Liver (tissue), 9 donors: ENCODE measurements around the gene FSD1. TPM values are rescaled to one million over a fixed set of nuclear protein-coding genes. Genes with fewer than 3 reads are reported as not detected.
A peak's percentile ranks its signal among the peaks of the same experiment; 100 is the strongest.

Source experiments
- DNase-seq: peaks from one replicate; pipeline ENCODE4 v3.0.0-alpha.2; 2017; ENCODE audit warnings: low spot score
- H3K27ac ChIP-seq, 2 donors: one replicate each; pipeline ENCODE4 v1.7.0; 2013; ENCODE audit warnings: inconsistent platforms in 2 of 2, low read length in 2 of 2, control low read depth in 1 of 2, low read depth in 1 of 2, mild to moderate bottlenecking in 1 of 2
- H3K27me3 ChIP-seq, 4 donors: one replicate each; pipeline versions ENCODE4 v1.6.1 to v1.7.0; 2013; ENCODE audit warnings: low read length in 3 of 4, inconsistent platforms in 1 of 4, mild to moderate bottlenecking in 1 of 4, moderate library complexity in 1 of 4; ENCODE audit not compliant: control insufficient read depth in 4 of 4, insufficient read depth in 4 of 4
- H3K36me3 ChIP-seq, 4 donors: one replicate each; pipeline versions ENCODE4 v1.6.1 to v1.7.0; 2013; ENCODE audit warnings: low read length in 3 of 4, mild to moderate bottlenecking in 3 of 4, low read depth in 1 of 4, moderate library complexity in 1 of 4; ENCODE audit not compliant: control insufficient read depth in 4 of 4, insufficient read depth in 3 of 4
- H3K4me1 ChIP-seq, 4 donors: one replicate each; pipeline versions ENCODE4 v1.6.1 to v1.7.0; 2013; ENCODE audit warnings: low read length in 3 of 4, mild to moderate bottlenecking in 3 of 4, moderate library complexity in 1 of 4; ENCODE audit not compliant: control insufficient read depth in 4 of 4, insufficient read depth in 4 of 4
- H3K4me3 ChIP-seq, 3 donors: one replicate each; pipeline versions ENCODE4 v1.6.1 to v1.7.0; 2013; ENCODE audit warnings: low read length in 3 of 3, control low read depth in 1 of 3, low read depth in 1 of 3, mild to moderate bottlenecking in 1 of 3
- H3K9ac ChIP-seq, 2 donors: one replicate each; pipeline ENCODE4 v1.7.0; 2013; ENCODE audit warnings: low read length in 2 of 2, mild to moderate bottlenecking in 2 of 2, moderate library complexity in 2 of 2, control low read depth in 1 of 2, low read depth in 1 of 2
- H3K9me3 ChIP-seq, 4 donors: one replicate each; pipeline versions ENCODE4 v1.6.1 to v1.7.0; 2013; ENCODE audit warnings: low read length in 3 of 4; ENCODE audit not compliant: control insufficient read depth in 4 of 4
- ATF3 ChIP-seq: IDR thresholded peaks from 2 replicates; pipeline ENCODE4 v1.6.1; 2016; ENCODE audit warnings: antibody characterized with exemption
- CTCF ChIP-seq: fragments of 150-350 bp; IDR thresholded peaks from 2 replicates; pipeline ENCODE4 v1.5.1; 2017; ENCODE audit warnings: improper control_type of control experiment, low read depth, low read length; ENCODE audit not compliant: missing input control
- EGR1 ChIP-seq, 2 donors: IDR thresholded peaks; 2 replicates each; pipeline ENCODE4 v1.6.1; 2016 to 2018; ENCODE audit warnings: antibody characterized with exemption in 2 of 2, low read depth in 2 of 2
- FOXA1 ChIP-seq: IDR thresholded peaks from 2 replicates; pipeline ENCODE4 v1.6.1; 2016; ENCODE audit warnings: antibody characterized with exemption
- FOXA2 ChIP-seq: IDR thresholded peaks from 2 replicates; pipeline ENCODE4 v1.6.1; 2016; ENCODE audit warnings: antibody characterized with exemption
- GABPA ChIP-seq, 2 donors: IDR thresholded peaks in 1 of 2; conservative IDR thresholded peaks in 1 of 2; 2 replicates each; pipeline ENCODE4 v1.6.1; 2016; ENCODE audit warnings: antibody characterized with exemption in 2 of 2, mild to moderate bottlenecking in 1 of 2, moderate library complexity in 1 of 2
- MAX ChIP-seq: IDR thresholded peaks from 2 replicates; pipeline ENCODE4 v1.6.1; 2016; ENCODE audit warnings: antibody characterized with exemption
- RAD21 ChIP-seq, 2 donors: IDR thresholded peaks; 2 replicates each; pipeline ENCODE4 v1.6.1; 2016; ENCODE audit warnings: antibody characterized with exemption in 2 of 2, mild to moderate bottlenecking in 2 of 2
- RXRA ChIP-seq, 2 donors: IDR thresholded peaks; 2 replicates each; pipeline ENCODE4 v1.6.1; 2017 to 2018; ENCODE audit warnings: antibody characterized with exemption in 2 of 2, mild to moderate bottlenecking in 1 of 2
- YY1 ChIP-seq: IDR thresholded peaks from 2 replicates; pipeline ENCODE4 v1.6.1; 2016; ENCODE audit warnings: antibody characterized with exemption, mild to moderate bottlenecking
- ZBTB33 ChIP-seq: IDR thresholded peaks from 2 replicates; pipeline ENCODE4 v1.6.1; 2016; ENCODE audit warnings: antibody characterized with exemption
- WGBS: extraction: QIAGEN DNeasy Blood & Tissue Kit; methylation state at CpG from one replicate; pipeline ENCODE4 v1.1.7; 2013; 5-methylcytosine and 5-hydroxymethylcytosine counted together
- polyA plus RNA-seq, 2 donors: library from polyadenylated mRNA; stranded (reverse) in 1 of 2; unstranded in 1 of 2; fragments of 200-250 nt in 1 of 2; fragments of >200 nt in 1 of 2; fragmentation: Nextera tagmentation in 1 of 2; extraction: Ambion mirVana in 1 of 2; gene quantifications; one replicate each; pipeline versions ENCODE4 v1.2.1 to v1.2.3, GENCODE V29; 2013 to 2015
- total RNA-seq, 2 donors: library from RNA; depleted of rRNA; stranded (reverse); fragments of >200 nt; gene quantifications; one replicate each; pipeline ENCODE4 v1.2.3, GENCODE V29; 2014
- donor health status: healthy.
- donor health status: healthy.
- donor health status: healthy.
- donor health status: healthy.
- donor health status: healthy.

Gene FSD1
- total and polyA plus RNA-seq, 4 donors, result 0.05 to 0.92 (median 0.19) TPM; not detected in 1

- H3K9ac ChIP-seq, result no peak overlapping the region
- no peak for TF ChIP-seq ATF3
- H3K36me3 ChIP-seq, result peaks cover 0 to 2% (median under 1%) of the 10 kb centered on the region in 4 donors
- no peak overlapping the region for H3K27ac ChIP-seq
- no peaks in the 10 kb centered on the region for H3K27me3 ChIP-seq
- DNase-seq, result no peak
- peaks cover 3 to 15% (median 8%) of the 10 kb centered on the region in 4 donors for H3K4me1 ChIP-seq
- no peaks in the 10 kb centered on the region for H3K9me3 ChIP-seq
- H3K4me3 ChIP-seq, result no peak overlapping the region
- WGBS, result 86% methylated on average over 13 of the region's 13 CpGs
Observed at GRCh38 chr19:4326215-4326836, 21.9 kb downstream of the FSD1 start.

- Histone ChIP-seq H3K4me1 (peaks cover 3 to 15% (median 8%) of the 10 kb centered on the region in 4 donors), H3K36me3 (peaks cover 0 to 2% (median 1%) of the 10 kb centered on the region in 4 donors), H3K27me3 (no peaks in the 10 kb centered on the region), H3K9ac (no peak overlapping the region), H3K27ac (no peak overlapping the region), H3K4me3 (no peak overlapping the region), H3K9me3 (no peaks in the 10 kb centered on the region)
- 60% methylated on average over 33 of the region's 33 CpGs for WGBS
- no peak for TF ChIP-seq GABPA (IDR thresholded peaks at IDR 0.05 in 1 of 2, conservative IDR thresholded peaks at IDR 0.05 in 1 of 2)
- no peak for TF ChIP-seq MAX
- no peak for TF ChIP-seq CTCF
- no peak for TF ChIP-seq EGR1 (IDR thresholded peaks at IDR 0.05; ENCODE audit: low read depth in 2 of 2)
- TF ChIP-seq FOXA2, result no peak
- no peak for TF ChIP-seq ZBTB33
- no peak for TF ChIP-seq FOXA1
- DNase-seq, result no peak
Observed at GRCh38 chr19:4326837-4327251, 22.4 kb downstream of the FSD1 start.

- Histone ChIP-seq H3K27ac (no peak overlapping the region), H3K4me1 (peaks cover 3 to 15% (median 8%) of the 10 kb centered on the region in 4 donors), H3K4me3 (peak overlapping the region in 2 of 3 donors; percentile 38 to 47), H3K9ac (no peak overlapping the region), H3K27me3 (no peaks in the 10 kb centered on the region), H3K9me3 (no peaks in the 10 kb centered on the region), H3K36me3 (peaks cover 0 to 3% (median 1%) of the 10 kb centered on the region in 4 donors)
- peak; percentile 86 for DNase-seq
- no peak for TF ChIP-seq FOXA2
- no peak for TF ChIP-seq ATF3
- no peak for TF ChIP-seq RAD21 (IDR thresholded peaks at IDR 0.05)
- TF ChIP-seq RXRA (IDR thresholded peaks at IDR 0.05), result no peak
- TF ChIP-seq MAX, result no peak
- no peak for TF ChIP-seq EGR1 (IDR thresholded peaks at IDR 0.05; ENCODE audit: low read depth in 2 of 2)
- TF ChIP-seq YY1, result no peak
- 44% methylated on average over 30 of the region's 30 CpGs for WGBS
Observed at GRCh38 chr19:4327252-4327876, 23.0 kb downstream of the FSD1 start.
